AG09309 (cell line): ENCODE results near the gene BEGAIN.

Source experiments
- DNase-seq: peaks from one replicate; pipeline ENCODE4 v3.0.0-alpha.2; 2010; ENCODE audit warnings: low read depth
- H3K4me3 ChIP-seq: 2 replicates; pipeline ENCODE4 v1.5.1; 2011; ENCODE audit warnings: mild to moderate bottlenecking, low read depth, low read length, moderate library complexity; ENCODE audit not compliant: control insufficient read depth
- CTCF ChIP-seq: IDR thresholded peaks from 2 replicates; pipeline ENCODE4 v1.5.1; 2011; ENCODE audit warnings: mild to moderate bottlenecking, low read depth, low read length, inconsistent platforms; ENCODE audit not compliant: insufficient read depth, control insufficient read depth; ENCODE audit errors: missing control alignments

Gene BEGAIN

GRCh38 chr14:100553471-100553870, 33.7 kb downstream of the BEGAIN start:
- no peak for DNase-seq
- no peak overlapping the region for H3K4me3 ChIP-seq
- TF ChIP-seq CTCF = no peak

- no peak for DNase-seq
- no peak overlapping the region for H3K4me3 ChIP-seq
- no peak for TF ChIP-seq CTCF
These were observed 34.6 kb downstream of the BEGAIN start for GRCh38 chr14:100552524-100553125.

GRCh38 chr14:100551056-100551455, 36.2 kb downstream of the BEGAIN start:
- no peak for TF ChIP-seq CTCF
- DNase-seq = no peak
- no peak overlapping the region for H3K4me3 ChIP-seq

GRCh38 chr14:100549834-100550625, 37.2 kb downstream of the BEGAIN start:
- TF ChIP-seq CTCF = no peak
- no peak overlapping the region for H3K4me3 ChIP-seq
- no peak for DNase-seq

- no peak for TF ChIP-seq CTCF
- DNase-seq = no peak
- H3K4me3 ChIP-seq = no peak overlapping the region
These were observed 38.3 kb downstream of the BEGAIN start for GRCh38 chr14:100548939-100549338.

- TF ChIP-seq CTCF = no peak
- DNase-seq = no peak
- no peak overlapping the region for H3K4me3 ChIP-seq
These were observed 38.9 kb downstream of the BEGAIN start for GRCh38 chr14:100548295-100548655.
